Liver (tissue), 9 donors: ENCODE results near the gene SOX8. TPM values are rescaled to one million over a fixed set of nuclear protein-coding genes. Genes with fewer than 3 reads are reported as not detected.

ENCODE experiments used
- DNase-seq: peaks from one replicate; pipeline ENCODE4 v3.0.0-alpha.2; 2017; ENCODE audit warnings: low spot score
- H3K27ac ChIP-seq, 2 donors: one replicate each; pipeline ENCODE4 v1.7.0; 2013; ENCODE audit warnings: inconsistent platforms in 2 of 2, low read length in 2 of 2, control low read depth in 1 of 2, low read depth in 1 of 2, mild to moderate bottlenecking in 1 of 2
- H3K27me3 ChIP-seq, 4 donors: one replicate each; pipeline versions ENCODE4 v1.6.1 to v1.7.0; 2013; ENCODE audit warnings: low read length in 3 of 4, inconsistent platforms in 1 of 4, mild to moderate bottlenecking in 1 of 4, moderate library complexity in 1 of 4; ENCODE audit not compliant: control insufficient read depth in 4 of 4, insufficient read depth in 4 of 4
- H3K36me3 ChIP-seq, 4 donors: one replicate each; pipeline versions ENCODE4 v1.6.1 to v1.7.0; 2013; ENCODE audit warnings: low read length in 3 of 4, mild to moderate bottlenecking in 3 of 4, low read depth in 1 of 4, moderate library complexity in 1 of 4; ENCODE audit not compliant: control insufficient read depth in 4 of 4, insufficient read depth in 3 of 4
- H3K4me1 ChIP-seq, 4 donors: one replicate each; pipeline versions ENCODE4 v1.6.1 to v1.7.0; 2013; ENCODE audit warnings: low read length in 3 of 4, mild to moderate bottlenecking in 3 of 4, moderate library complexity in 1 of 4; ENCODE audit not compliant: control insufficient read depth in 4 of 4, insufficient read depth in 4 of 4
- H3K4me3 ChIP-seq, 3 donors: one replicate each; pipeline versions ENCODE4 v1.6.1 to v1.7.0; 2013; ENCODE audit warnings: low read length in 3 of 3, control low read depth in 1 of 3, low read depth in 1 of 3, mild to moderate bottlenecking in 1 of 3
- H3K9ac ChIP-seq, 2 donors: one replicate each; pipeline ENCODE4 v1.7.0; 2013; ENCODE audit warnings: low read length in 2 of 2, mild to moderate bottlenecking in 2 of 2, moderate library complexity in 2 of 2, control low read depth in 1 of 2, low read depth in 1 of 2
- H3K9me3 ChIP-seq, 4 donors: one replicate each; pipeline versions ENCODE4 v1.6.1 to v1.7.0; 2013; ENCODE audit warnings: low read length in 3 of 4; ENCODE audit not compliant: control insufficient read depth in 4 of 4
- ATF3 ChIP-seq: IDR thresholded peaks from 2 replicates; pipeline ENCODE4 v1.6.1; 2016; ENCODE audit warnings: antibody characterized with exemption
- EGR1 ChIP-seq, 2 donors: IDR thresholded peaks; 2 replicates each; pipeline ENCODE4 v1.6.1; 2016 to 2018; ENCODE audit warnings: antibody characterized with exemption in 2 of 2, low read depth in 2 of 2
- FOXA1 ChIP-seq: IDR thresholded peaks from 2 replicates; pipeline ENCODE4 v1.6.1; 2016; ENCODE audit warnings: antibody characterized with exemption
- FOXA2 ChIP-seq: IDR thresholded peaks from 2 replicates; pipeline ENCODE4 v1.6.1; 2016; ENCODE audit warnings: antibody characterized with exemption
- GABPA ChIP-seq, 2 donors: IDR thresholded peaks in 1 of 2; conservative IDR thresholded peaks in 1 of 2; 2 replicates each; pipeline ENCODE4 v1.6.1; 2016; ENCODE audit warnings: antibody characterized with exemption in 2 of 2, mild to moderate bottlenecking in 1 of 2, moderate library complexity in 1 of 2
- HNF4A ChIP-seq, 2 donors: conservative IDR thresholded peaks; 2 replicates each; pipeline ENCODE4 v1.6.1; 2016; ENCODE audit warnings: antibody characterized with exemption in 2 of 2, mild to moderate bottlenecking in 2 of 2
- JUND ChIP-seq, 2 donors: IDR thresholded peaks; 2 replicates each; pipeline ENCODE4 v1.6.1; 2016; ENCODE audit warnings: antibody characterized with exemption in 2 of 2
- NR2F2 ChIP-seq: IDR thresholded peaks from 2 replicates; pipeline ENCODE4 v1.6.1; 2016; ENCODE audit warnings: antibody characterized with exemption
- RAD21 ChIP-seq, 2 donors: IDR thresholded peaks; 2 replicates each; pipeline ENCODE4 v1.6.1; 2016; ENCODE audit warnings: antibody characterized with exemption in 2 of 2, mild to moderate bottlenecking in 2 of 2
- REST ChIP-seq: IDR thresholded peaks from 2 replicates; pipeline ENCODE4 v1.6.1; 2016; ENCODE audit warnings: antibody characterized with exemption, mild to moderate bottlenecking
- RXRA ChIP-seq, 2 donors: IDR thresholded peaks; 2 replicates each; pipeline ENCODE4 v1.6.1; 2017 to 2018; ENCODE audit warnings: antibody characterized with exemption in 2 of 2, mild to moderate bottlenecking in 1 of 2
- TAF1 ChIP-seq: conservative IDR thresholded peaks from 2 replicates; pipeline ENCODE4 v1.6.1; 2016; ENCODE audit warnings: antibody characterized with exemption, mild to moderate bottlenecking
- YY1 ChIP-seq: IDR thresholded peaks from 2 replicates; pipeline ENCODE4 v1.6.1; 2016; ENCODE audit warnings: antibody characterized with exemption, mild to moderate bottlenecking
- WGBS: extraction: QIAGEN DNeasy Blood & Tissue Kit; methylation state at CpG from one replicate; pipeline ENCODE4 v1.1.7; 2013; 5-methylcytosine and 5-hydroxymethylcytosine counted together
- polyA plus RNA-seq, 2 donors: library from polyadenylated mRNA; stranded (reverse) in 1 of 2; unstranded in 1 of 2; fragments of 200-250 nt in 1 of 2; fragments of >200 nt in 1 of 2; fragmentation: Nextera tagmentation in 1 of 2; extraction: Ambion mirVana in 1 of 2; gene quantifications; one replicate each; pipeline versions ENCODE4 v1.2.1 to v1.2.3, GENCODE V29; 2013 to 2015
- total RNA-seq, 2 donors: library from RNA; depleted of rRNA; stranded (reverse); fragments of >200 nt; gene quantifications; one replicate each; pipeline ENCODE4 v1.2.3, GENCODE V29; 2014
- TF ChIP-seq, protein P1 (sequence below): IDR thresholded peaks from 2 replicates; pipeline ENCODE4 v1.6.1; 2016; ENCODE audit warnings: antibody characterized with exemption
- TF ChIP-seq, protein P2 (sequence below): IDR thresholded peaks from 2 replicates; pipeline ENCODE4 v1.6.1; 2016; ENCODE audit warnings: antibody characterized with exemption
- donor health status: healthy.
- donor health status: healthy.
- donor health status: healthy.
- donor health status: healthy.
- donor health status: healthy.

The SOX8 gene
- total and polyA plus RNA-seq, 4 donors, result 0.05 to 0.33 (median 0.17) TPM; not detected in 1

- no peaks in the 10 kb centered on the region for H3K9me3 ChIP-seq
- no peak overlapping the region for H3K9ac ChIP-seq
- H3K36me3 ChIP-seq, result no peaks in the 10 kb centered on the region
- DNase-seq, result no peak
- H3K27me3 ChIP-seq, result peaks cover 0 to 2% (median 0%) of the 10 kb centered on the region in 4 donors
- no peak overlapping the region for H3K4me3 ChIP-seq
- peaks cover 3 to 21% (median 9%) of the 10 kb centered on the region in 4 donors for H3K4me1 ChIP-seq
- no peak for TF ChIP-seq EGR1 (IDR thresholded peaks at IDR 0.05; ENCODE audit: low read depth in 2 of 2)
- no peak for TF ChIP-seq ATF3
- TF ChIP-seq GABPA (IDR thresholded peaks at IDR 0.05 in 1 of 2, conservative IDR thresholded peaks at IDR 0.05 in 1 of 2), result no peak
- TF ChIP-seq, protein P1, sequence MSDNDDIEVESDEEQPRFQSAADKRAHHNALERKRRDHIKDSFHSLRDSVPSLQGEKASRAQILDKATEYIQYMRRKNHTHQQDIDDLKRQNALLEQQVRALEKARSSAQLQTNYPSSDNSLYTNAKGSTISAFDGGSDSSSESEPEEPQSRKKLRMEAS, result no peak
- no peak for TF ChIP-seq FOXA1
- TF ChIP-seq FOXA2, result no peak
- no peak for TF ChIP-seq NR2F2
- no peak for TF ChIP-seq RXRA (IDR thresholded peaks at IDR 0.05)
- TF ChIP-seq, protein P2, sequence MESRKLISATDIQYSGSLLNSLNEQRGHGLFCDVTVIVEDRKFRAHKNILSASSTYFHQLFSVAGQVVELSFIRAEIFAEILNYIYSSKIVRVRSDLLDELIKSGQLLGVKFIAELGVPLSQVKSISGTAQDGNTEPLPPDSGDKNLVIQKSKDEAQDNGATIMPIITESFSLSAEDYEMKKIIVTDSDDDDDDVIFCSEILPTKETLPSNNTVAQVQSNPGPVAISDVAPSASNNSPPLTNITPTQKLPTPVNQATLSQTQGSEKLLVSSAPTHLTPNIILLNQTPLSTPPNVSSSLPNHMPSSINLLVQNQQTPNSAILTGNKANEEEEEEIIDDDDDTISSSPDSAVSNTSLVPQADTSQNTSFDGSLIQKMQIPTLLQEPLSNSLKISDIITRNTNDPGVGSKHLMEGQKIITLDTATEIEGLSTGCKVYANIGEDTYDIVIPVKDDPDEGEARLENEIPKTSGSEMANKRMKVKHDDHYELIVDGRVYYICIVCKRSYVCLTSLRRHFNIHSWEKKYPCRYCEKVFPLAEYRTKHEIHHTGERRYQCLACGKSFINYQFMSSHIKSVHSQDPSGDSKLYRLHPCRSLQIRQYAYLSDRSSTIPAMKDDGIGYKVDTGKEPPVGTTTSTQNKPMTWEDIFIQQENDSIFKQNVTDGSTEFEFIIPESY, result no peak
- TF ChIP-seq RAD21 (IDR thresholded peaks at IDR 0.05), result no peak
- no peak for TF ChIP-seq TAF1
- no peak for TF ChIP-seq REST
- no peak for TF ChIP-seq YY1
- TF ChIP-seq JUND (IDR thresholded peaks at IDR 0.05), result no peak
- TF ChIP-seq HNF4A (conservative IDR thresholded peaks at IDR 0.05), result no peak
- H3K27ac ChIP-seq, result no peak overlapping the region
- 78% methylated on average over 28 of the region's 28 CpGs for WGBS
Observed at GRCh38 chr16:977081-977701, 4.4 kb upstream of the SOX8 start.

DNA sequence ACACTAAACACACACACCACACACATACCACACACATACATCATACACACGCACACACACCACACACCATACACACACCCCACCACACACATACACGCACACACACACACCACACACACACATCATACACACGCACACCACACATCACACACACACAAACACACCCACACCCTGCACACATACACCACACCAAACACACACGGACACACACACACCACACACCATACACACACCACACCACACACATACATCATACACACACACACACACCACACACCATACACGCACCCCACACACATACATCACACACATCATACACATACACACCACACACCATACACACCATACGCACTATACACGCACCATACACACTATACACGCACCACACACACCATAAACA lies 3.7 kb upstream of the SOX8 start:
- no peak for TF ChIP-seq FOXA1
- Histone ChIP-seq H3K4me3 (no peak overlapping the region), H3K27ac (no peak overlapping the region), H3K27me3 (peaks cover 0 to 2% (median 0%) of the 10 kb centered on the region in 4 donors), H3K9ac (no peak overlapping the region), H3K36me3 (no peaks in the 10 kb centered on the region), H3K9me3 (no peaks in the 10 kb centered on the region), H3K4me1 (peaks cover 3 to 23% (median 9%) of the 10 kb centered on the region in 4 donors)
- DNase-seq, result no peak
- WGBS, result 80% methylated on average over 8 of the region's 8 CpGs
